GM13977 (cell line): ENCODE data around the gene FAM168A.

Experiments used
- DNase-seq: peaks from one replicate; pipeline ENCODE4 v3.0.0; 2012; ENCODE audit warnings: low spot score
- in situ Hi-C: fragments of 300-500 bp; cut with MboI; formaldehyde crosslinking; loops from one replicate; pipeline ENCODE4 v1.12.0; 2022; ENCODE audit warnings: low sequenced_read_pairs, low pct_unique_long_range_greater_than_20kb, mixed read lengths, inconsistent platforms; ENCODE audit not compliant: unreplicated experiment
- TF ChIP-seq, protein P1 (sequence below): IDR thresholded peaks from 2 replicates; pipeline ENCODE4 v1.5.1; 2012; ENCODE audit warnings: mild to moderate bottlenecking, control low read depth; ENCODE audit not compliant: insufficient read depth; ENCODE audit errors: extremely low read depth, missing control alignments

The FAM168A gene

GRCh38 chr11:73637012-73637411, 39.1 kb upstream of the FAM168A start:
- in situ Hi-C loops: no loop called here
- no peak for DNase-seq
- TF ChIP-seq, protein P1, sequence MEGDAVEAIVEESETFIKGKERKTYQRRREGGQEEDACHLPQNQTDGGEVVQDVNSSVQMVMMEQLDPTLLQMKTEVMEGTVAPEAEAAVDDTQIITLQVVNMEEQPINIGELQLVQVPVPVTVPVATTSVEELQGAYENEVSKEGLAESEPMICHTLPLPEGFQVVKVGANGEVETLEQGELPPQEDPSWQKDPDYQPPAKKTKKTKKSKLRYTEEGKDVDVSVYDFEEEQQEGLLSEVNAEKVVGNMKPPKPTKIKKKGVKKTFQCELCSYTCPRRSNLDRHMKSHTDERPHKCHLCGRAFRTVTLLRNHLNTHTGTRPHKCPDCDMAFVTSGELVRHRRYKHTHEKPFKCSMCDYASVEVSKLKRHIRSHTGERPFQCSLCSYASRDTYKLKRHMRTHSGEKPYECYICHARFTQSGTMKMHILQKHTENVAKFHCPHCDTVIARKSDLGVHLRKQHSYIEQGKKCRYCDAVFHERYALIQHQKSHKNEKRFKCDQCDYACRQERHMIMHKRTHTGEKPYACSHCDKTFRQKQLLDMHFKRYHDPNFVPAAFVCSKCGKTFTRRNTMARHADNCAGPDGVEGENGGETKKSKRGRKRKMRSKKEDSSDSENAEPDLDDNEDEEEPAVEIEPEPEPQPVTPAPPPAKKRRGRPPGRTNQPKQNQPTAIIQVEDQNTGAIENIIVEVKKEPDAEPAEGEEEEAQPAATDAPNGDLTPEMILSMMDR: no peak

DNA sequence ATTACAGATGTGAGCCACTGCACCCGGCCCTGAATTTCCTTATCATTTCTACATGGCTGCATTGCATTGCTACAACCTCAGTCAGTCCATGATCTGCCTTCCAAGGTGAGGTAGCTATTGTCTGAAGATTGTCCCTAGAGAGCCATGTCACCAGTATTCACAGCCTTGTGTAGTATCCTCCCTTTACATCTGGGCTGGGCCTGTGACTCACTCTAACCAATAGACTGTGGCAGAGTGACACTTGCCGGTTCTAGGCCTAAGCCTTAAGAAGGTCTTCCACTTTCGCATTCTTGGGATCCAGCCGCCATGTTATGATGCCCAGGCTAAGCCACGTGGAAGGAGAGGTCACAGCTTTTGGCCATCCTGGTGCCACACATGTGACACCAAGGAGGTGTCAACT, 38.3 kb upstream of the FAM168A start:
- in situ Hi-C loops: no loop called here
- TF ChIP-seq, protein P1: no peak
- DNase-seq: no peak

DNA sequence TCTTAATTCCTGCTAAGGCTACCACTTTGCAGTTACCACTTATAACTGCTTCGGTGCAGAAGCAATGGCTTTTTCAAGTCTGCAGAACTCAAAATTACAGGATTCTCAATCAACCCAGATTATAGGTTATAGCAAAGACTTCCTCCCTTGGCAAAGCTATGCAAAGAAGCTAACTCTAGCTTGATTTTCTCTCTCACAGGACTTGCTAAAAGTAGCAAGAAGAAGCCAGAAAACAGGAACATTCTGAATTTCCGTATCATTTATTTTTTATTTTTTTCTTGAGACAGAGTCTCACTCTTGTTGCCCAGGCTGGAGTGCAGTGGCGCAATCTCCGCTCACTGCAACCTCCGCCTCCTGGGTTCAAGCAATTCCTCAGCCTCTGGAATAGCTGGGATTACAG, 37.8 kb upstream of the FAM168A start:
- in situ Hi-C loops: no loop called here
- TF ChIP-seq, protein P1: no peak
- DNase-seq: no peak

- in situ Hi-C loops: no loop called here
- DNase-seq: no peak
- TF ChIP-seq, protein P1: no peak
These were observed 36.1 kb upstream of the FAM168A start for GRCh38 chr11:73633999-73634398.

- in situ Hi-C loops: no loop called here
- TF ChIP-seq, protein P1: no peak
- DNase-seq: no peak
These were observed 35.1 kb upstream of the FAM168A start for GRCh38 chr11:73632996-73633395.

GRCh38 chr11:73629907-73630306, 32.0 kb upstream of the FAM168A start:
- DNase-seq: no peak
- in situ Hi-C loops: no loop called here
- TF ChIP-seq, protein P1: no peak
